K562 (cell line): Measurements from ENCODE around the gene CD68. TPM values are rescaled to one million over a fixed set of nuclear protein-coding genes. Genes with fewer than 3 reads are reported as not detected.

Experiments used
- CHD4 ChIP-seq: fragments of 200-600 bp; sonication (generic); IDR thresholded peaks from 3 replicates; pipeline ENCODE4 v1.6.1; 2012; ENCODE audit warnings: low read depth, mild to moderate bottlenecking, mixed read lengths, low read length, inconsistent platforms; ENCODE audit not compliant: insufficient read depth, insufficient replicate concordance, poor library complexity, severe bottlenecking
- FOXA3 ChIP-seq, 2 experiments: fragments of 450-650 bp in 1 of 2; sonication (generic) in 1 of 2; formaldehyde crosslinking; IDR thresholded peaks in 1 of 2; conservative IDR thresholded peaks in 1 of 2; 2 replicates each; pipeline versions ENCODE4 v1.4.0 to v1.8.0; 2020 to 2022; ENCODE audit warnings: mild to moderate bottlenecking in 2 of 2, missing genetic modification reagents in 1 of 2
- ILK ChIP-seq: fragments of 450-650 bp; IDR thresholded peaks from 2 replicates; pipeline ENCODE4 v1.6.1; 2016; ENCODE audit warnings: missing genetic modification characterization, low read depth, mild to moderate bottlenecking, missing compliant biosample characterization, moderate library complexity, borderline replicate concordance
- NFIC ChIP-seq: fragments of 450-650 bp; IDR thresholded peaks from 2 replicates; pipeline ENCODE4 v1.6.1; 2017; ENCODE audit warnings: mild to moderate bottlenecking, inconsistent platforms
- NFXL1 ChIP-seq: fragments of 450-650 bp; formaldehyde crosslinking; IDR thresholded peaks from 2 replicates; pipeline ENCODE4 v1.4.0; 2021; ENCODE audit warnings: mild to moderate bottlenecking
- PRPF4 ChIP-seq: fragments of 200-400 bp; formaldehyde crosslinking; IDR thresholded peaks from one replicate; pipeline ENCODE4 v1.6.1; 2017; ENCODE audit warnings: low read length, low read depth, mild to moderate bottlenecking; ENCODE audit not compliant: insufficient read depth, poor library complexity, severe bottlenecking
- RBM15 ChIP-seq: fragments of 200-400 bp; formaldehyde crosslinking; IDR thresholded peaks from 2 replicates; pipeline ENCODE4 v1.6.1; 2018; ENCODE audit warnings: mild to moderate bottlenecking, low read length, moderate library complexity; ENCODE audit not compliant: insufficient read depth
- SETDB1 ChIP-seq: IDR thresholded peaks from one replicate; pipeline ENCODE4 v1.6.1; 2012; ENCODE audit warnings: low read length, control low read depth, inconsistent platforms
- SMARCC2 ChIP-seq: fragments of 450-650 bp; IDR thresholded peaks from 2 replicates; pipeline ENCODE4 v1.6.1; 2017; ENCODE audit warnings: antibody characterized with exemption, moderate library complexity, mild to moderate bottlenecking, low read depth
- SP1 ChIP-seq: sonication (generic); formaldehyde crosslinking; IDR thresholded peaks from 2 replicates; pipeline ENCODE4 v1.8.1; 2022; ENCODE audit warnings: mild to moderate bottlenecking, missing genetic modification reagents
- ZNF121 ChIP-seq: sonication (generic); formaldehyde crosslinking; conservative IDR thresholded peaks from 2 replicates; pipeline ENCODE4 v1.8.0; 2022; ENCODE audit warnings: missing genetic modification reagents
- ZNF143 ChIP-seq: sonication (generic); formaldehyde crosslinking; IDR thresholded peaks from 2 replicates; pipeline ENCODE4 v1.9.0; 2022; ENCODE audit warnings: mild to moderate bottlenecking, missing genetic modification reagents
- ZNF384 ChIP-seq: IDR thresholded peaks from 2 replicates; pipeline ENCODE4 v1.6.1; 2012; ENCODE audit warnings: low read depth, low read length, improper control_type of control experiment
- polyA plus RNA-seq, 8 experiments: library from polyadenylated mRNA; depleted of rRNA in 4 of 8; stranded (reverse) in 5 of 8; unstranded in 3 of 8; fragments of >200 nt; fragmentation: Nextera tagmentation in 2 of 8; fragmentation: Illumina TruSeq in 1 of 8; extraction: Ambion mirVana in 2 of 8; extraction: Trizol in 1 of 8; gene quantifications; 2 replicates each; pipeline versions ENCODE4 v1.2.1 to v1.2.3, GENCODE V29; 2011 to 2014; ENCODE audit warnings: inconsistent platforms in 1 of 8, missing spikeins in 1 of 8
- total RNA-seq, 7 experiments: library from RNA; depleted of rRNA in 6 of 7; stranded (reverse); fragments of >200 nt in 6 of 7; fragmentation: Illumina TruSeq in 2 of 7; extraction: Trizol in 2 of 7; gene quantifications; 2 replicates each; pipeline versions ENCODE4 v1.2.1 to v1.2.3, GENCODE V29; 2011 to 2021; ENCODE audit warnings: low replicate concordance in 1 of 7
- TF ChIP-seq, protein P1 (sequence below): sonication (generic); formaldehyde crosslinking; IDR thresholded peaks from 2 replicates; pipeline ENCODE4 v1.4.0; 2020; ENCODE audit warnings: mild to moderate bottlenecking, missing genetic modification reagents
- TF ChIP-seq, protein P2 (sequence below): sonication (generic); formaldehyde crosslinking; IDR thresholded peaks from 2 replicates; pipeline ENCODE4 v1.8.0; 2022; ENCODE audit warnings: missing genetic modification reagents, mild to moderate bottlenecking, borderline replicate concordance
- TF ChIP-seq, protein P3 (sequence below): fragments of 450-650 bp; conservative IDR thresholded peaks from 2 replicates; pipeline ENCODE4 v1.6.1; 2016; ENCODE audit warnings: missing genetic modification characterization, low read depth, mild to moderate bottlenecking, control low read depth, missing compliant biosample characterization
- TF ChIP-seq, protein P4 (sequence below): fragments of 250-450 bp; sonication (Bioruptor Pico); IDR thresholded peaks from 2 replicates; pipeline ENCODE4 v1.5.0; 2021
- TF ChIP-seq, protein P5 (sequence below): fragments of 250-450 bp; sonication (Bioruptor Pico); IDR thresholded peaks from 2 replicates; pipeline ENCODE4 v1.5.0; 2020; ENCODE audit warnings: mild to moderate bottlenecking

Gene CD68
- total and polyA plus RNA-seq, 9 of the 15 experiments (the other 6 are each of a cell fraction or from before 2014, with no cell fraction given) = 28.2 to 89.8 (median 37.7) TPM

DNA sequence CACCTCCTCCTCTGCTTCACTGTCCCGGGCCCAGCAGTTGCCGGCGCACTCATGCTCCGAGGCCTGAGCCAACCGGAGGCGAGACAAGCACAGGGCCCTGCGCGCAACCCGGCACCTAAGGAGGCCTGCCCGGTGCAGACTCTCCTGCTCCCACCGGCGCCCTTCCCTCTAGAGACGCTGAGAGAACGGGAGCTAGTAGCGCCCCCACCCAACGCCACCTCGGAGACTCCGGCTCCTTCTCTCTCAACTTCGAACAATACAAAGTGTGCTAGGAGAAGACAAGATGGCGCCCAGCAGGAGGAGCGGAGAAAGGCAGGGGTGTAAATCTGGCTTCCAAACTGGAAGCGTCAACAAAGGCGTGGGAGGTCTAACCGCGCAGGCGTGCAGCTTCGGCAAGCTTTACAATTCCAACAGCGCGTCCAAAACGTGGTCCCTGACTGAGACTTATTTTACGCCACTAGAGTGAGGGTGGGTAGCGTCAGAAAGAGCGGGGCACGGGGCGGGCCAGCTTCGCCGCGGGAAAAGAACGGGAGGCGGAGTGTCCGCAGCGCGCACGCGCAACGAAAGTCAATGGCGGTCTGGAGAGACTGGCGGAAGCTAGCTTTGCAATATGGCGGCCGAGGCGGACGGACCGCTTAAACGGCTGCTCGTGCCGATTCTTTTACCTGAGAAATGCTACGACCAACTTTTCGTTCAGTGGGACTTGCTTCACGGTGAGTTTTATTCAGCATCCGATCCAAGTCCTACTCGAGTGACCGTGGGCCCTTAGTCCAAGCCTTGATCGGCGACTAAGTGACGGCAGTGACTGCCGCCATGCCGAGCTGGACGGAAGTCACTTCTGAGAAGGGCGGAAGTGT, 4.0 kb downstream of the CD68 start, which contains the start of gene MPDU1 (continued):
- TF ChIP-seq, protein P1, sequence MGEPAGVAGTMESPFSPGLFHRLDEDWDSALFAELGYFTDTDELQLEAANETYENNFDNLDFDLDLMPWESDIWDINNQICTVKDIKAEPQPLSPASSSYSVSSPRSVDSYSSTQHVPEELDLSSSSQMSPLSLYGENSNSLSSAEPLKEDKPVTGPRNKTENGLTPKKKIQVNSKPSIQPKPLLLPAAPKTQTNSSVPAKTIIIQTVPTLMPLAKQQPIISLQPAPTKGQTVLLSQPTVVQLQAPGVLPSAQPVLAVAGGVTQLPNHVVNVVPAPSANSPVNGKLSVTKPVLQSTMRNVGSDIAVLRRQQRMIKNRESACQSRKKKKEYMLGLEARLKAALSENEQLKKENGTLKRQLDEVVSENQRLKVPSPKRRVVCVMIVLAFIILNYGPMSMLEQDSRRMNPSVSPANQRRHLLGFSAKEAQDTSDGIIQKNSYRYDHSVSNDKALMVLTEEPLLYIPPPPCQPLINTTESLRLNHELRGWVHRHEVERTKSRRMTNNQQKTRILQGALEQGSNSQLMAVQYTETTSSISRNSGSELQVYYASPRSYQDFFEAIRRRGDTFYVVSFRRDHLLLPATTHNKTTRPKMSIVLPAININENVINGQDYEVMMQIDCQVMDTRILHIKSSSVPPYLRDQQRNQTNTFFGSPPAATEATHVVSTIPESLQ (CRISPR knock-in tag) = peak; percentile 17; the same call in 1 of the 2 replicates
- no peak for TF ChIP-seq ILK (tag)
- no peak for TF ChIP-seq ZNF121 (CRISPR knock-in tag)
- no peak for TF ChIP-seq NFXL1
- no peak for TF ChIP-seq RBM15
- no peak for TF ChIP-seq PRPF4
- no peak for TF ChIP-seq SMARCC2
- TF ChIP-seq, protein P2, sequence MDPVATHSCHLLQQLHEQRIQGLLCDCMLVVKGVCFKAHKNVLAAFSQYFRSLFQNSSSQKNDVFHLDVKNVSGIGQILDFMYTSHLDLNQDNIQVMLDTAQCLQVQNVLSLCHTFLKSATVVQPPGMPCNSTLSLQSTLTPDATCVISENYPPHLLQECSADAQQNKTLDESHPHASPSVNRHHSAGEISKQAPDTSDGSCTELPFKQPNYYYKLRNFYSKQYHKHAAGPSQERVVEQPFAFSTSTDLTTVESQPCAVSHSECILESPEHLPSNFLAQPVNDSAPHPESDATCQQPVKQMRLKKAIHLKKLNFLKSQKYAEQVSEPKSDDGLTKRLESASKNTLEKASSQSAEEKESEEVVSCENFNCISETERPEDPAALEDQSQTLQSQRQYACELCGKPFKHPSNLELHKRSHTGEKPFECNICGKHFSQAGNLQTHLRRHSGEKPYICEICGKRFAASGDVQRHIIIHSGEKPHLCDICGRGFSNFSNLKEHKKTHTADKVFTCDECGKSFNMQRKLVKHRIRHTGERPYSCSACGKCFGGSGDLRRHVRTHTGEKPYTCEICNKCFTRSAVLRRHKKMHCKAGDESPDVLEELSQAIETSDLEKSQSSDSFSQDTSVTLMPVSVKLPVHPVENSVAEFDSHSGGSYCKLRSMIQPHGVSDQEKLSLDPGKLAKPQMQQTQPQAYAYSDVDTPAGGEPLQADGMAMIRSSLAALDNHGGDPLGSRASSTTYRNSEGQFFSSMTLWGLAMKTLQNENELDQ (CRISPR knock-in tag) = no peak
- 0 out of 2 replicates have a peak, but pooled peaks have one; percentile 8 for TF ChIP-seq NFIC
- TF ChIP-seq, protein P3, sequence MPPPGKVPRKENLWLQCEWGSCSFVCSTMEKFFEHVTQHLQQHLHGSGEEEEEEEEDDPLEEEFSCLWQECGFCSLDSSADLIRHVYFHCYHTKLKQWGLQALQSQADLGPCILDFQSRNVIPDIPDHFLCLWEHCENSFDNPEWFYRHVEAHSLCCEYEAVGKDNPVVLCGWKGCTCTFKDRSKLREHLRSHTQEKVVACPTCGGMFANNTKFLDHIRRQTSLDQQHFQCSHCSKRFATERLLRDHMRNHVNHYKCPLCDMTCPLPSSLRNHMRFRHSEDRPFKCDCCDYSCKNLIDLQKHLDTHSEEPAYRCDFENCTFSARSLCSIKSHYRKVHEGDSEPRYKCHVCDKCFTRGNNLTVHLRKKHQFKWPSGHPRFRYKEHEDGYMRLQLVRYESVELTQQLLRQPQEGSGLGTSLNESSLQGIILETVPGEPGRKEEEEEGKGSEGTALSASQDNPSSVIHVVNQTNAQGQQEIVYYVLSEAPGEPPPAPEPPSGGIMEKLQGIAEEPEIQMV = no peak
- TF ChIP-seq, protein P4, sequence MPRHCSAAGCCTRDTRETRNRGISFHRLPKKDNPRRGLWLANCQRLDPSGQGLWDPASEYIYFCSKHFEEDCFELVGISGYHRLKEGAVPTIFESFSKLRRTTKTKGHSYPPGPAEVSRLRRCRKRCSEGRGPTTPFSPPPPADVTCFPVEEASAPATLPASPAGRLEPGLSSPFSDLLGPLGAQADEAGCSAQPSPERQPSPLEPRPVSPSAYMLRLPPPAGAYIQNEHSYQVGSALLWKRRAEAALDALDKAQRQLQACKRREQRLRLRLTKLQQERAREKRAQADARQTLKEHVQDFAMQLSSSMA = peak; percentile 47; the same call in 1 of the 2 replicates
- TF ChIP-seq SETDB1 = no peak
- no peak; a peak in 1 of 4 replicates for TF ChIP-seq FOXA3 (CRISPR knock-in tag; conservative IDR thresholded peaks at IDR 0.05 in 1 of 2, IDR thresholded peaks at IDR 0.05 in 1 of 2)
- TF ChIP-seq ZNF384 = no peak
- no peak; the same call in 1 of the 2 replicates for TF ChIP-seq ZNF143 (CRISPR knock-in tag)
- TF ChIP-seq SP1 = peak; percentile 84
- no peak for TF ChIP-seq CHD4
- TF ChIP-seq, protein P5, sequence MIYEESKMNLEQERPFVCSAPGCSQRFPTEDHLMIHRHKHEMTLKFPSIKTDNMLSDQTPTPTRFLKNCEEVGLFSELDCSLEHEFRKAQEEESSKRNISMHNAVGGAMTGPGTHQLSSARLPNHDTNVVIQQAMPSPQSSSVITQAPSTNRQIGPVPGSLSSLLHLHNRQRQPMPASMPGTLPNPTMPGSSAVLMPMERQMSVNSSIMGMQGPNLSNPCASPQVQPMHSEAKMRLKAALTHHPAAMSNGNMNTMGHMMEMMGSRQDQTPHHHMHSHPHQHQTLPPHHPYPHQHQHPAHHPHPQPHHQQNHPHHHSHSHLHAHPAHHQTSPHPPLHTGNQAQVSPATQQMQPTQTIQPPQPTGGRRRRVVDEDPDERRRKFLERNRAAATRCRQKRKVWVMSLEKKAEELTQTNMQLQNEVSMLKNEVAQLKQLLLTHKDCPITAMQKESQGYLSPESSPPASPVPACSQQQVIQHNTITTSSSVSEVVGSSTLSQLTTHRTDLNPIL (CRISPR knock-in tag) = no peak
